HG02642 (cell line): ENCODE measurements around the gene CAPZB.

Source experiments
- ATAC-seq: cut with Tn5 transposase; IDR thresholded peaks from one replicate; pipeline ENCODE4 v1.9.1; 2021; ENCODE audit warnings: mild to moderate bottlenecking; ENCODE audit not compliant: unreplicated experiment, poor library complexity

CAPZB gene

DNA sequence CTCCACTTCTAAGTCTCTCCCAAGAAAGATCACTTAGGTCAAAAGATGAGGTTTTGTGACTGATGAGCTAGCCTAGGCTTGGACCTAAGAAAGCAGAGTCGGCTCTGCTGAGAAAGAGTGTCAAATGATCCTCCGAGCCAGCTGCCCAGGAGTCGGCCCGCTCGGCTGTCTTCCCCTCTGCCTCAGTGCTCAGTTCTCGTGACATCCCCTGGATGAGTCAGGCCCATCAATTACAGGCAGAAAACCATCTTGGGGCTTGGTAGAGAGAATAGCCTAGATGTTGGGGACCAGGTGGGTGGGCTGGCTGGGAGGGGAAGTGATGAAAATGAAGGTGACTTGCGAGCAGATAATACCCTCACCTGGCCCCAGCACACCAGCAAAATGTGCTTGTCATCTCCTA lies 112.7 kb downstream of the CAPZB start:
- ATAC-seq = no peak

DNA sequence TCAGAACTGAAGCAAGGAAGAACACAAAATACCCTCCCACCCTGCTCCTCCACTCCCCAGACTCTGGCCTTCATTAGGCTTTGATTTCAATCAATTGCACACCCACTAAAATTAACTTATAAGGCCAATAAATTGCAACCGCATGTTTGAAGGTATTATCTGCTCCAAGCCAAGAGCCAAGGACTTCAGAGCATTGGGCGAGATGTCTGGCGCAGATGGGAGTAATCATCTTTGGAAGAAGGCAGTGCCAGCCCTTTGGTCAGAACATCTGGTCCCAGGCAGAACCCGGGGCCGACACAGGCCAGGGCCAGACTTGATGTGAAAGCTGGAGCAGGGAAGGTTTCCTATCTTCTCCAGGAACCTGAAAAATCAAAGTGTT lies 113.2 kb downstream of the CAPZB start:
- no peak for ATAC-seq

DNA sequence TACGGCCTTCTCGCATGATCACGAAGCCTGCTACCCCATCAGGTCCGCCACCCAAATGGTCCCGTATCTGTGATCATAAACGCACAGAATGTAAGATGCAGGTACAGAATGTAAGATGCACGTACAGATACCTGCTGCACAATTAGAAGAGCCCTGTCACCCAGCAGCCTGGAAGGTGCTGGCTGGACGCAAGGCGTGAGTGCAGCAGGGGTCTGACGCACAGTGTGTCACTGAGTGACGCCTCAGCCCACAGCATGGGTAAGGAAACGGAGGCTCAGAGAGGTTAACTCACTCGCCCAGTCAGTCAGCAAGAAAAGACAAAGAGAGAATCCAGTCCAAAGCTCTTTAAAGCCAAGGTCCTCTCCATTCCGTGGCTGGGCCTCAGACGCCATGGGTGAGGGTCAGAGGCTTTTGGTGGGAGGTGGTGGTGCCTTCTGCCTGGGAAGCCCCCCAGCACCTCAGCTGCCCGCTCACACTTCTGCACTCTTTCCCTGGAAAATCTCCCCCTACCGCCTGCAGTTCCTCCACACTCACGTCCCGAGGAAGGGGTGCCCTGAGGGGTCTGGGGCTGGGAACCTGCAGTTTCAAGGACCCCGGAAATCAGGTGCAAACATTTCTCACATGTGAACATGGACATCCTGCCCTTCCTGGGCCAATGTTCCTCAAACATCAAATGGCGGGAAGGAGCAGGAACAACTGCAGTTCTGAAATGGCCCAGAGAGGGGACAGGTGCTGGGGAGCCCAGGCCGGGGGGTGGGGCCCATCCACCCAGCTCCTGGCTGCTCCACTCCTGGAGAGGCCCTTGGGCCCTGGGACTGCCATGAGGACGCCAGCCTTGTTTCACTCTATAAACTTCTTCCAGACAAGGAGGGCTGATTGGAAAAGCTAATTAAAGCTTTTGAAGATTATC lies 113.9 kb downstream of the CAPZB start:
- no peak for ATAC-seq

DNA sequence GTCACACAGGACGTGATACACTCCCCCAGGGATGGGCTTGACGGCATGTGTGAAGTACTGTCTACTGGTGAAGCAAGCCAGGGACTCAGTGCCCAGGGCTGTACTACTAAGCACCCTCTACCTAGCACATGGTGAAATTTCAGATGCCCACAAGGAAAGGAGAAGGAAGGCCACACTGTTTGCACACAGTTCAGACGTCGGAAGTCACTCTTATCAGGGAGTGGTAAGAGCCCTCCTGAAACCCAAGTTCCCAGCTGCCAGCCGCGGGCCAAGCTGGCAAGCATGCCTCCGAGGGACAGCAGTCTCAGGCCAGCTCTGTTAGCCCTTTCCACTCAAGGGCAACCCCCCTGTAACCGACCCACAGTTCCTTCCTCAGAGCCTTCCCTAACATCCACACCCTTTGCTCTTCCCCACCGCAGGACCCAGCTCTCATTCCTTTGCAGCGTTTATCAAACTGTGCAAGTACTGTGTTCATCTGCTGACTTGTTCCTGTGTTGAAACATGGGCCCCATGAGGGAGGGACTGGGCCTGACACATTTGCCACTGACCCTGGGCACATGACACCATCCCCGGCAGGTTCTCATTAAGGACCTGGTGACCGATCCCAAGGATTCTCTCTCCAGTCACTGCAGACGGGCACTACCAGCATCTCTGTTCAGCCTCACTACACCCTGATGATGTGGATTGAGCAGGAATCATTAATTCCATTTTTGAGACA lies 114.7 kb downstream of the CAPZB start:
- ATAC-seq = no peak

DNA sequence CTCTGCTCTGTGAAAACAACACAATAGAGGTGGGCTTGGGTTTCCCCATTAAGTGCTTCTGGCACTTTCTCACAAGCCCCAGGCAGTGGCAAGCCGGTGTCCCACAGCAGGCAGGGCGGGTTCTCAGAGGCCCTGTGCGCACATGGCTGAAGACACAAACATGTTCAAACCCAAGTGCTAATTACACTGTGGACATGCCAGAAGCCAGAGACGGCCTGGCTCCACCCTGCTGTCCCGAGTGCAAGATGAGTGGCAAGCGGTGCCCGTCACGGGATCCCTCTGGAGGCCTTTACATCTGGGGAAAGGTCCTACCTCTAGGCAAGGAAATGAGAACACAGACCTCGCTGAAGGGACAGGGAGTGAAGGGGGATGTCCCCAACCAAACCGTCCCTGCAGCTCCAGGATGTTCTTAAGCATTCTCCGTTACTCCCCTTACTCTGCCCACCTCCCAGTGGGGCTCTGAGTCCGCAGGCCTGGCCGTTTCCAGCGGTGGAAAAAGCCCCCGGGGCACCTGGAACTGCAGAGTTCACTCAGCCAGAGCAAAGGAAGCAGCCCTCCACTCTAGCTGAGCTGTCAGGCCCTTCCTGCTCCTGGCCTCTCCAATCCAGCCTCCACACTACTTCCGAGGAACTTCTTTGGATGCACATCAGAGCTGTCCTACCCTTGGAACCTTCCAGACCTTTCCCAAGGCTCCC lies 115.8 kb downstream of the CAPZB start:
- ATAC-seq = no peak

DNA sequence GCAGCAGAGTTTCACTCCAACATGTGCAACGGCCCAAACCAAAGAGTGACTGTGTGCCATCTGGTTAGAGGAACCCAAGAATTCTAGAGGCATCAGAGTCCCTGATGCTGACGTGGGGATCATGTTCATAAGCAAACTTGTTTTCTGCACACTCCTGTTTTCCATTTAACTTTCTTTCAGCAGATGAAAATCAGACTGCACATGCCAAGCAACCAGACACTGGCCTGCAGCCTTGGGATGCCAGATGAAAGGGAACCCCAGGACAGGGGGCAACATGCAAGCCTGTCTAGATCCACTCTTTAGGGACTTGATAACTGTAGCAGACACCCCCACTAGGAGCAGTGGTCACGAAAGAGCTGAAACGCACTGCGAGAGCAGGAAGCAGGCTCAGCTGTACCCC lies 116.4 kb downstream of the CAPZB start:
- no peak for ATAC-seq

DNA sequence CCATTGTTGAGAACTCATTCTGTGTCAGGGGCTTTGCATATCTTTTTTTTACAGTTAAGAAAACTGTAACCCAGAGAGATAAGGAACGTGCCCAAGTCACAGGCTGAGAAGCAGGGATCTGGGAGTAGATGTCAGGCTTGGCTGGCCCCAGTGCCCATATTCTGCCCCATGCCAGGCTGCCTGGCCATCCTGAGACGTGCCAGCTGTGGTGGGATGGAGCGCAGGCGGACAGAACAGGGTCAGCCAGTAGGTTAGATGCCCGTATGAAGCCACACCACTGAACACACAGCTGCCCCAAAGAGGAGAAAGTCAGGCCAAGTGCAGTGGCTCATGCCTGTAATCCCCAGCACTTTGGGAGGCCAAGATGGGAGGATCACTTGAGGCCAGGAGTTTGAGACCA lies 117.3 kb downstream of the CAPZB start:
- no peak for ATAC-seq

DNA sequence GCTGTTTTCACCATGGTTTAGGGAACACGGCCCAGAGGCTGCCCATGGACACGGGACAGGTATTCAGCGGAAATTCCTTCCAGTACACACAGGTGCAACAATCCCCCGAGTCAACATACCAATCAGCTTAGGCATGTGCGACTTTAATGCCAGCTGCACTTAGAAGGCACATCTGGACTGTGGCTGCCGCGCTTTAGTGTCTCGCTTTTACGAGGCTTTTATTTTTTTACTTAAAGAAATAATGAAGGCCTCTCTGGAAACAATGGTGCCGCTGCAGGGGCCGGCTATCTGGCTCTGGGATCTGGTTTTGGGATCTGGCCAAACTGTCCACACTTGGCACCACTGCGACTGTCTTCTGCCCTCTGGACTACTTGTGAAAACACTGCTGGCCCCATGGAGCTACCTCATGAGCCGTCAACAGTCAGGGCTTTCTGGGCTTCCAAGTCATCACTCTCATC lies 117.7 kb downstream of the CAPZB start:
- ATAC-seq = no peak

DNA sequence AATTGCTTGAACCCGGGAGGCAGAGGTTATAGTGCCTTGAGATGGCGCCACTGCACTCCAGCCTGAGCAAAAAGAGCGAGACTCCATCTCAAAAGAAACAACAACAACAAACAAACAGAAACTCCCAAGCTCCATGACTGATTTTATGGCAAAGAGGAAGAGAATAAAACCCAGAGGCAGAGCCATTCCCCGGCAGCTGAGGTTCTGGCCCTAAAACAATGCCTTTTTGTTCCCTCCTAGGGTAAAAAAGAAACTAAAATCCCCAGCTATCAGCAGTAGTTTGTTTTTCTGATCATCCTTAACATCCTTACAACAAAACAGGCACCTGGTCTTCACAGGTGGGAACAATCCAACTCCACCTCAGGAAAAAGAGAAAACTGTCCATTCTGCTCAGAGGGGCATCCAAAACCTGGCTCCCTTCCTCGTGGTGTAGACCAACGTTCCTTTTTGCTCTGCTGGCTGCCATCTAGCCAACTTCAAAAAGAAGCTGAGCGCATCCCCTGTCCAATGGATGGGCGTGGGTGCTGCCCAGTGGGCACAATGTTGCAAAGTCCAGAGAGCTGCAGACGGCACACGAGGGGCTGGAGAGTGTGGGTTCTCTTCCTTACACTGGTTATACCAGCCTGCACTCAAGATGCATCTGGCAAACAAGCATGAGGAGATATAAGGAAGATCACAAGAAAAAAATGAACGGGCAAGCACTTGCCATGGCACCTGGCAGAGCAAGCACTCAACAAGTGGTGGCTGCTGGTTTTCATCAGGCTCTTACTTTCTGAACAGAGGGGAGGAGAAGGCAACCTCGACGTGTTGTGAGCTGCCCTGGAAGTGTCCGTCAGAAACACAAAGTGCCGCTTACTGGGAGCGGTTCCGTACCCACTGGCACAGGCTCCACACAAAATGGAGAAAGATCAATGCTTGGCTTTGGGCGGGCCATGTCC lies 118.5 kb downstream of the CAPZB start:
- ATAC-seq = no peak

DNA sequence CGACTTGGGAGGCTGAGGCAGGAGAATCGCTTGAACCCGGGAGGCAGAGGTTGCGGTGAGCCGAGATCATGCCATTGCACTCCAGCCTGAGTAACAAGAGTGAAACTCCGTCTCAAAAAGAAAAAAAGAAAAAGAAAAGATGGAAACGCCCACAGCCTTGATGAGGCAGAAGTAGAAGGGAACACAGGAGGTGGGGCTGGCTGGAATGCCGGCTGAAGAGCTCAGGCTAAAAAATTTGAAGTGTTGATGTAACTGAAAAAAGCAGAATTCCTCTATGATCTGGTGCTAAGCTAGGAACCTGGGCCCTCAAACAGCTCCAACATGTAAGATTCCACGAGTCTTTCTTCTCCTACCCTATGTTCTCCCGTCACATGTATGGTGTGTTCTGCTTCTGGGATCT lies 119.6 kb downstream of the CAPZB start:
- ATAC-seq = no peak

DNA sequence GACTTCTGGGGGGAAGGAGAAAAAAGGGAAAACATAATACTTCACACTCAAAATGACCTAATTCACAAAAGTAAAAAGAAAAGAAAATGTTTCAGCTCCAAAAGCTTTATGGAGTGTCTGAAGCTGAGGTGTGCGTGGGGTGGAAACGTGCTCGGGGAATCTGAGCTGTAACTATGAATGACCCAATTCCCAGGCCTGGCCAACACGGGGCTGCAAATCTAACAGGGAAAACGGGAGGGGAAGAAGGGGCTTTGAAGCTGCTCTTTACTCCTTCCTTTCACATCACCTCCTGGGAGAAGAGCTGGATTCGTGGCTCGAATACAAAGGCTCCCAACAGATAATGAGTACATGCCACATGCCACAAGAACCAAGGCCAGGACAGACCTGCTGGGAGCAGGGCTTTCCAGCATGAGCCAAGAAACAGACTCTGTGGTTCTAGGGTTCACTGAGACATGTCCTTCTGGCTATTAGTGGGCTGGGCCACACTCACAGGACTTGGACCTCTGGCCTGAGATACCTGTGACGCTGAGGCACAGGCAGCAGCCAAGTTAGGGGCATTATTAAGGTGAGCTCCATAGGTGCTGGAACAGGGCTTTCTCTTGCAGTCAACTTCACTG lies 121.7 kb downstream of the CAPZB start:
- no peak for ATAC-seq

DNA sequence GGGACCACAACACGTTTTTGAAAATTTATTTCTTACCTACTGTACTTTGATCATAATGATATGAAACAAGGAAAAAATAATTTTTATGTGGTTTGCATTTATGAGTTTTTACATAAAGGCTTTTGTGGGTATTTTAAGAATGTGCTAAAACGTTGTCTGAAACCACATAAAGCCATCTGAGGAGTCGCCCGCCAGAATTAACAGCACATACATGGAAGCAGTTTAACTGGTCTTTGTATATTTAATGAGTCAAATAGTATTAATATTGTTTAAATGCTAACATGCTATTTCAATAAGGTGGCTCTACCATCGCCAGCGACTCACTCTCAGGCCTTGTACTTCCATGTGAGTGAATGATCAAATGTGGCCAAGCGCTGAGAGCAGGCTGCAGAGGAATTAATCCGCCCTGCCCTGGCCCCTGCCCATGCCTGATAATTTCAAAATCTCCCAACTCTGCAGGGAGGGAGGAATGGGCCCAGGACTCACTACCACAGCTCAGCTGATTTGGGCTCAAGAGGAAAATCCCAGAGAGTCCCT lies 123.7 kb downstream of the CAPZB start:
- ATAC-seq = no peak

DNA sequence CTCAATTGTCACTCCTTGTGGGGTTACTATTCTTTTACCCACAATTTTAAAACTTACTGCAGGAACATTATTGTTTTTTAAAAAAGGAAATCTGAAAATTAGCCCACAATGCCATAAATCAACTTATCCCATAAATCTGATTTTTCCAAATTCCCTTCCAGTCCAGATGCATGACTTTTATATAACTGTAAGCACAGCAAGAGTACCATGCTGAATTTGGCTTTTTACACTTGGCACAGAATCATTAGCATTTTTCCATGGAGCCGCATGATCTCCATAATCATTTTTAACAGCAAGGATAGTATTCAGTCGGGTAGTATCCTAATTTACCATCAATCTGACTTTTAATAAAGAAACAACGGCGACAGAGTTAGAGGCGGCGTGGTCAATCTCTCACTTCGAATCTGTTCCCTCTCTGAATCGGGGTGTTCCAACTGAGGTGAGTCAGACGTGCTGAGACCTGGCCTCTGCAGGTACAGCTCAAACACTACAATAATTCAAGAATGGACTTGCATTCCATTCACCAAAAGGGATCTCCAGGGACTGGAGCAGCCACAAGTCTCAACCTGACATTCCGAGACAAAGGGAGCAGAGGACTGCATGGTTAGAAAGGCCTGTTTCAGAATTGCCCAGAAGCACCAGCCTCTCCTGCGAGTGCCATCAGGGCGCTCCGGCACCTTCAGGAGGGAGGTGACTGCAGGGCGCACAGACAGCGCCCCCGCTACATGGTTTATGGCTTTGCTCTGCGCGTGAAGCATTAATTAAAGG lies 124.3 kb downstream of the CAPZB start:
- no peak for ATAC-seq

DNA sequence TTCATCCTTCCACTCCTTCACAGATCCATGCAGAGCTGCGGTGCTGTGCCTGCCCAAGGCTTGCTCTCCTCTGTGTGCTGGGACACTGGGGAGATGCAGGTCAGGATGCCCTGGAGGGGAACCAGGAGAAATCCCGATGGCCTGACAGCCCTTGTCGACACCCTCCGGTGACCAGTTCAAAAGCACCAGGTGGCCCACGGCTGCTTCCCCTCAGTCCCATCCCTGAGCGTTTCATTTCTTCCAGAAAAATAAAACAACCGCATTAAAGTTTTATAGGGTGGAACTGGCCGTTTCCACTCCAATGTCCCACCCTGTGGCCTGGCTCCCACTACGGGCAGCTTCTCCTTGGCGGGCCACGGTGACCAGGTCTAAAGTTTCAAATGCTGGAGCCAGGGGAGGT lies 124.9 kb downstream of the CAPZB start:
- no peak for ATAC-seq

DNA sequence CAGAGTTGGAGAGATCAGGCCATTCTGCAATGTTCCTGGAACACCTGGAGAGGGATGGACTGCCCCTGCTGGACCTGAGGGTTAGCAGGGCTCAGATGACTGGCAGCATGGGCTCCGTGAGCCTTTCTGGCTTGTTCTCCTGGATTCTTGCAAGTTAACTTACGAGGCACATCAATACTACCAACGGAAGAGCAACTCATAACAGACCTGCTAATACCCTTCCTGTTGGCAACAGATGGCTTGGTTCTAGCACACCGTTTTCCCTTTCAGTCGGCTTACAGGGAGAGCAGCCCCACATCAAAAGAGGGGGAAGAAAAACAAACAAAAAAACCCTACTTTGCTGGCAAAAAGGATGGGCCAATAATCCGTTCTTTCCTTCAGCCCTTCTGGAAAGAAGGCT lies 125.3 kb downstream of the CAPZB start:
- ATAC-seq = no peak

DNA sequence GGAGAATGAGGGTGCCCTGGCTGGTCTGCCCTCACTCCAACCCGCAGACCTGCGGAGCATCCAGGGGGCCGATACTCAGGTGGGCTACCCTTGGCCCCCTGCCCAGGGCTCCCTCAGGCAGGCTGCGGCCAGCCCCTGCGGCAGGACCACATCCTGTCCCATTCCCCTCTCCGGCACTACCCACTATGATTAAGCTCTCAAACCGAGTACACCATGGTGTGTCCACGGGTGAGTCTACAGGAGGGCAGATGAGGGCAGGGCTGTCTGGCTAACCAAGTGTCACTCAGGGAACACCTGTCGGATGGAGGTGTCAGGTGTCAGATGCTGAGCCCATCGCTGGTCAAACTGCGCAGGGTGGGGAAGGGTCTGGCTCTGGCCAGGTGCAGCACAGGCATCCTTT lies 126.0 kb downstream of the CAPZB start:
- no peak for ATAC-seq

DNA sequence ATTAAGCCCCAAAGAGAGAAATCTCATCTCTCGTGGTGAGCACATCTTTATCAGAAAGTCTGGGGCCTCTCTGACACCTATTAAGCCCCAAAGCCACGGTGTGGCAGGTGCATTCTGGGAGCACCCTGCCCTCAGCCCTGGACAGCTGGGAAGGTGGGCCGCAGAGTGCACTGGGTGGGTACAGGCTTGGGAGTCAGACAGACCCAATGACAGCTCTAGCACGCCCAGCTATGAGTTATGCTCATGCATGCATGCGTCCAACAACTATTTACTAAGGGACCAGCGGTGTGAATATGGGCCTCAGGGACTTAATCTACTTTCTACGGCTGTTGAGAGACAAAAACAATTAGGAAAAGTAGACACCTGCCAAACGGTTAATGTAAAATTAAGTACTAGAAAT lies 126.6 kb downstream of the CAPZB start:
- no peak for ATAC-seq

DNA sequence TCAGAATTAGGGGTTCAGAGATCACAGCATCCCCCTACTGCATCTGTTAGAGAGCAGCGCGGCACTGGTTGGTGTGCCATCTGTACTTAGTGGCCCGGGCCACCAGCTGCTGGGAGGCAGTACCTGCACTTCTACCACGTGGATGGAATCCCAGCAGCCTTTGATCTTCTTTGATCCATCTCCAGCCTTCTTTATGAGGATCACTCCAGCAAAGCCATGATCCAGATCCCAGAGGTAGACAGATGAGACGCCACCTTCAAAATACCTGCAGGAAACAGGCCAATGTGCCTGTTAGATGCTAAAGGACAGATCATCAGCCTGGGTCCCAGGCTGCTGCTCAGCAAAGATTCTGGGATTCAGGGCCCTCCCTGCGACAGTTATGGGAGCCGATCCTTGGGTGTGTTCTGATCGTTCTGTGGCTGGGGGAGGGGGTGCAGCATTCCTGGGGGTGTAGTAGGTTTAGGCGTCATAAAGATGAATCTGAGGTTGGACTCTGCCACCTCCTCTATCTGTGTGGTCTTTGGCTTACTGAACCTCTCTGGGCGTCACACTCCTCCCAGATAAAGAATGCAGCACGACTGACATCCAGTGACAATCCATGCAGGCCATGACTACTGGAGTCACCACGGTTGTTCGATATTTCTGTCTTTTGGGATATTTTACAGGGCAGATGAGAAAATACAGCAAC lies 127.9 kb downstream of the CAPZB start:
- ATAC-seq = no peak
